HL-60 (cell line): Measurements from ENCODE around the gene GRK2.

ENCODE experiments used
- DNase-seq, 2 experiments: peaks; one replicate each; pipeline ENCODE4 v3.0.0-alpha.2; 2010 to 2020; ENCODE audit warnings: low read depth in 1 of 2, low spot score in 1 of 2
- H3K27ac ChIP-seq: fragments of 250-450 bp; sonication (Bioruptor Pico); replicated peaks from 2 replicates; pipeline ENCODE4 v1.5.1; 2020; ENCODE audit warnings: mild to moderate bottlenecking, moderate library complexity
- H3K27me3 ChIP-seq: fragments of 250-450 bp; sonication (Bioruptor Pico); 2 replicates; pipeline ENCODE4 v1.5.1; 2021; ENCODE audit warnings: mild to moderate bottlenecking, moderate library complexity; ENCODE audit not compliant: insufficient read depth, poor library complexity, severe bottlenecking
- H3K4me3 ChIP-seq: replicated peaks from 2 replicates; pipeline ENCODE4 v1.5.1; 2011; ENCODE audit warnings: mild to moderate bottlenecking, control low read depth, low read length; ENCODE audit not compliant: insufficient read depth
- GABPA ChIP-seq: IDR thresholded peaks from 2 replicates; pipeline ENCODE4 v1.6.1; 2012; ENCODE audit warnings: low read depth
- POLR2AphosphoS5 ChIP-seq: IDR thresholded peaks from 2 replicates; pipeline ENCODE4 v1.6.1; 2012; ENCODE audit warnings: low read depth
- SPI1 ChIP-seq: IDR thresholded peaks from 2 replicates; pipeline ENCODE4 v1.6.1; 2012; ENCODE audit warnings: low read depth, mild to moderate bottlenecking, borderline replicate concordance
- TF ChIP-seq, protein P1 (sequence below): IDR thresholded peaks from one replicate; pipeline ENCODE4 v1.5.1; 2011; ENCODE audit warnings: low read length, control low read depth, inconsistent platforms; ENCODE audit not compliant: insufficient read depth
- TF ChIP-seq, protein P2 (sequence below): IDR thresholded peaks from 2 replicates; pipeline ENCODE4 v1.6.1; 2012; ENCODE audit warnings: low read depth; ENCODE audit not compliant: insufficient replicate concordance

Gene GRK2

GRCh38 chr11:67271541-67272284, 5.4 kb downstream of the GRK2 start:
- Histone ChIP-seq H3K27ac (peak overlapping the region; percentile 100), H3K27me3 (no peaks in the 10 kb centered on the region), H3K4me3 (peak overlapping the region; percentile 67)
- peak; percentile 73 to 93 for DNase-seq
- TF ChIP-seq, protein P1, sequence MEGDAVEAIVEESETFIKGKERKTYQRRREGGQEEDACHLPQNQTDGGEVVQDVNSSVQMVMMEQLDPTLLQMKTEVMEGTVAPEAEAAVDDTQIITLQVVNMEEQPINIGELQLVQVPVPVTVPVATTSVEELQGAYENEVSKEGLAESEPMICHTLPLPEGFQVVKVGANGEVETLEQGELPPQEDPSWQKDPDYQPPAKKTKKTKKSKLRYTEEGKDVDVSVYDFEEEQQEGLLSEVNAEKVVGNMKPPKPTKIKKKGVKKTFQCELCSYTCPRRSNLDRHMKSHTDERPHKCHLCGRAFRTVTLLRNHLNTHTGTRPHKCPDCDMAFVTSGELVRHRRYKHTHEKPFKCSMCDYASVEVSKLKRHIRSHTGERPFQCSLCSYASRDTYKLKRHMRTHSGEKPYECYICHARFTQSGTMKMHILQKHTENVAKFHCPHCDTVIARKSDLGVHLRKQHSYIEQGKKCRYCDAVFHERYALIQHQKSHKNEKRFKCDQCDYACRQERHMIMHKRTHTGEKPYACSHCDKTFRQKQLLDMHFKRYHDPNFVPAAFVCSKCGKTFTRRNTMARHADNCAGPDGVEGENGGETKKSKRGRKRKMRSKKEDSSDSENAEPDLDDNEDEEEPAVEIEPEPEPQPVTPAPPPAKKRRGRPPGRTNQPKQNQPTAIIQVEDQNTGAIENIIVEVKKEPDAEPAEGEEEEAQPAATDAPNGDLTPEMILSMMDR = no peak
- peak; percentile 63; the same call in 1 of the 2 replicates for TF ChIP-seq SPI1
- TF ChIP-seq, protein P2, sequence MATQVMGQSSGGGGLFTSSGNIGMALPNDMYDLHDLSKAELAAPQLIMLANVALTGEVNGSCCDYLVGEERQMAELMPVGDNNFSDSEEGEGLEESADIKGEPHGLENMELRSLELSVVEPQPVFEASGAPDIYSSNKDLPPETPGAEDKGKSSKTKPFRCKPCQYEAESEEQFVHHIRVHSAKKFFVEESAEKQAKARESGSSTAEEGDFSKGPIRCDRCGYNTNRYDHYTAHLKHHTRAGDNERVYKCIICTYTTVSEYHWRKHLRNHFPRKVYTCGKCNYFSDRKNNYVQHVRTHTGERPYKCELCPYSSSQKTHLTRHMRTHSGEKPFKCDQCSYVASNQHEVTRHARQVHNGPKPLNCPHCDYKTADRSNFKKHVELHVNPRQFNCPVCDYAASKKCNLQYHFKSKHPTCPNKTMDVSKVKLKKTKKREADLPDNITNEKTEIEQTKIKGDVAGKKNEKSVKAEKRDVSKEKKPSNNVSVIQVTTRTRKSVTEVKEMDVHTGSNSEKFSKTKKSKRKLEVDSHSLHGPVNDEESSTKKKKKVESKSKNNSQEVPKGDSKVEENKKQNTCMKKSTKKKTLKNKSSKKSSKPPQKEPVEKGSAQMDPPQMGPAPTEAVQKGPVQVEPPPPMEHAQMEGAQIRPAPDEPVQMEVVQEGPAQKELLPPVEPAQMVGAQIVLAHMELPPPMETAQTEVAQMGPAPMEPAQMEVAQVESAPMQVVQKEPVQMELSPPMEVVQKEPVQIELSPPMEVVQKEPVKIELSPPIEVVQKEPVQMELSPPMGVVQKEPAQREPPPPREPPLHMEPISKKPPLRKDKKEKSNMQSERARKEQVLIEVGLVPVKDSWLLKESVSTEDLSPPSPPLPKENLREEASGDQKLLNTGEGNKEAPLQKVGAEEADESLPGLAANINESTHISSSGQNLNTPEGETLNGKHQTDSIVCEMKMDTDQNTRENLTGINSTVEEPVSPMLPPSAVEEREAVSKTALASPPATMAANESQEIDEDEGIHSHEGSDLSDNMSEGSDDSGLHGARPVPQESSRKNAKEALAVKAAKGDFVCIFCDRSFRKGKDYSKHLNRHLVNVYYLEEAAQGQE = peak; percentile 39
- TF ChIP-seq POLR2AphosphoS5 = peak; percentile 84
- TF ChIP-seq GABPA = 0 out of 2 replicates have a peak, but pooled peaks have one; percentile 29

DNA sequence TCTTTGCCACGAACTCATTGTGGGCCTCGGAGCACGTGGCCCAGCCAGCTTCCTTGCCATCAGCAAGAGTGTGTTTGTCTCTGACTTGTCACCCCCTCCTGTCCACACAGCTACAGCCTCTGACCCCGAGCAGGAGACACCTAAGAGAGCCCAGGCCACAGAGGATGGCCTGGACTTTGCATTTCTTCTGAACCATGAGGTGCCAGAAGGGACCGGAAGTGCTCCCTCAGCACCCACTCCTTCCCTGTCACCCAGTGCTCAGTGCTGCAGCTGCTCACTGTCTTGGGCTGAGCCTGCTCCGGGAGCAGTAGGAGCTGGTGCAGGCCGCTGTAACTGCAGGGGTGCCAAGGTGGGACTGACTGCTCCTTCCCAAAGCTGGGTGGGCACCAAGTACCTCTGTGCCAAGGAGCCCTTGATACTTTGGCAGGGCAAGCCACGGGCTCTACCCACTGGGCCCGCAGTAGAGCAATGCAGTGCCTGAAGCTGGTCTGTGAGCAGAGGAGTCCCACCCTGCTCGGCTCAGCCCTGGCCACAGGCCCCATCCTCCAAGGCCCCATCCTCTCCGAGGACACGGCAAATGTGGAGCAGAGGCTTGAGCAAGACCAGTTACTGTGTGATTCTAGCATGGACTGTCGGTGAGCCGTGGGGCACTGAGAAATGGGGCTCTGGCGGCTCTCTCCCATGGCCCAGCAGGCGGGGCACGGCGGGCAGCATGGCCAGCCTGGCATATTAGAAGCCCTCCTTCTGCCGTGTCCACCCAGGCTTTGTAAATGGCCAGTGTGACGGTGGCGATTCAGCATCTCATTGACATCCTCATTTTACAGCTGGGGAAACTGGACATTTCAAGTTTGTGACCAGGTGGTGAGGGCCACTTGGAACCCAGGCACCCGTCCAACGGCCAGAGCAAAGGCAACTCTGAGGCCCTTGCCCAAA, 6.3 kb downstream of the GRK2 start:
- Histone ChIP-seq H3K4me3 (0 out of 2 replicates have a peak overlapping the region, but pooled peaks have one; percentile 4), H3K27me3 (no peaks in the 10 kb centered on the region), H3K27ac (peak overlapping the region; percentile 100)
- TF ChIP-seq POLR2AphosphoS5 (peak; percentile 36; the same call in 1 of the 2 replicates), SPI1 (no peak)
- peak; percentile 45 to 74 for DNase-seq

DNA sequence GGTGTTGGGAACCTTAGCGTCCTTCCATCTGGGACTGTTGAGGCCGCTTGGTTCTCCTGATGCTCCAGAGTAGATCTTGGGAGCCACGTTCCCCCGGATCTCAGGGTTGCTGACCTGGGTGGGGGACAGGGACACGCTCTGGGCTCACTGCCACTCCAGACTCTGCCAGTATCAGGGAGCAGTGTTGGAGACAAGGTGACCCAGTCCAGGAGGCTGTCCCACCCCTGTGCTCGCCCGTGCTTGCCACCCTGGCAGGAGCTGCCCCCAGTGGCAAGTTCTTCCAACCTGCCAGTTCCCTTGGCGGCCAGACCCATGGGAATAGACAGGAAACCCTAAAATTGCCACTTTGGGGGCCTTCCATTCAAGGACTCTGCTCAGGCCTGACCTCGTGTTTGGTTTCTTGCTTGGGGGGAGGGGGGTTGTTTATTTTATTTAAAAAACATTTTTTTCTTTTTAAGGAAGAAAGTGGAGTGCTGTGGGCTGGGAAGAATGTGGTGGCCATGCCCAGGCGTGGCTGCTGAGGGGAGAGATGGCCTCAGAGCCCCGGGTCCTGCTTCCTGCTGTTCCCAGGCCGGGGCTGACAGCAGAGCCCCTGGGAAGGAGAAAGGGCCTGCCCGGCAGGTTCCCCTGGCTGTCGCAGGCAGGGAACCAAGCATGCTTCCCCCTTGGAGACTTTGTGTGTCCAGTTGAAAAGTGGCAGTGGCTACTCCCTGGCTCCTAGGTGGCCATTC, 7.2 kb downstream of the GRK2 start:
- H3K27me3 ChIP-seq = no peaks in the 10 kb centered on the region
- H3K4me3 ChIP-seq = no peak overlapping the region
- DNase-seq = peak in 1 of 2 experiments; percentile 51
- TF ChIP-seq, protein P1 = no peak
- TF ChIP-seq, protein P2 = no peak
- TF ChIP-seq POLR2AphosphoS5 (no peak; the same call in 1 of the 2 replicates), SPI1 (no peak)
- peak overlapping the region; percentile 100 for H3K27ac ChIP-seq
